Omental fat pad (tissue), 4 donors: ENCODE data around the gene MEGF6. TPM values are rescaled to one million over a fixed set of nuclear protein-coding genes. Genes with fewer than 3 reads are reported as not detected.

Source experiments
- ATAC-seq: fragments of 150-250 bp; one replicate; pipeline ENCODE4 v1.9.1; 2016; ENCODE audit warnings: mild to moderate bottlenecking, moderate library complexity; ENCODE audit not compliant: low FRiP score
- DNase-seq: peaks from one replicate; pipeline ENCODE4 v3.0.0-alpha.2; 2019; ENCODE audit warnings: low spot score
- CTCF ChIP-seq, 3 donors: fragments of 450-650 bp; IDR thresholded peaks; one replicate each; pipeline ENCODE4 v1.5.1; 2016 to 2017; ENCODE audit warnings: antibody characterized with exemption in 3 of 3, mild to moderate bottlenecking in 3 of 3, moderate library complexity in 2 of 3
- total RNA-seq, 4 donors: library from RNA; depleted of rRNA; stranded (reverse); fragments of >200 nt; gene quantifications; one replicate each; pipeline ENCODE4 v1.1.0, GENCODE V29; 2016

The MEGF6 gene
- total RNA-seq, 4 donors from 2014 or later, result 13.2 to 60.1 (median 21.9) TPM

DNA sequence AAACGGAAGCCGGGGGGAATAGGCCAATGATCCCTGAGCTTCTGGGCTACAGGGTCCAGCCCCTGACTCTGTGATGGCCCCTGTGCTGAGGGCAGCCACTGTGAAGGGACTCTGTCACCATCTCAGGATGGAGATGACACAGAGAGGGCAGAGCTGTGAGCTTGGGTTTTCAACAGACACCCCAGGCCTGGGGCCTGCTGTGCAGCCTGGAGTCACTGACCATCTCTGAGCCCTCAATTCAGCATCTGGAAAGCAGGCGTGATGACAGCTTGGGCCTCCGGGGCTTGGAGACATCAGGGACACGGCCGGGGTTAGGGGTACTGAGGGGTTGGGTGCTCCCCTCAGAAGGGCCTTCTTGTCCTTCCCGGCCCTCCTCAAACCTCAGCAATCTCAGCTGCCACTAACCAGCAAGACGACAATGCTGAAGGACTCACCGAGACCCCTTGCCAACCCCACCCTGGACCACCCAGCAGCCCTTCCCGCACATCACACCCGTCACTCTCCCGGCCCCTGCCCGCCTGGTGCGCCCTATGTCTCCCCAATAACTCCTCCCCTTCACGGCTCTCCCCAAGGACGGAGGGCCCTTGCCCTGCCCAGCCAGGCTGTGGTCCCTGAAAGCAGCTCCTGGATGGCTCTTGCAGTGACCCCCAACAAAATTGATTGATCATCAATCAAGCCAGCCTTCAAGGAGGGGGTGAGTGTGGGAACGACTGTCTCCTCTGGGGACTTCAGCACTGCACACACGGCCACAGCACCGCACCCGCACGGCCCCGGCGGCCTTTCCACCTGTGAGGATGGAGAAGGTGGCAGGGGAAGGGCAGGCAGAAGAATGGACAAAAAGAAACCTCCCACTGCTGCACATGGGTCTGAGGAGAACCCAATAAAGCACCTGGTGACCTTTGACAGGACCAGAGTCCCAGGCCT is 4.3 kb downstream of the MEGF6 start:
- no peak for DNase-seq
- no peak for TF ChIP-seq CTCF (IDR thresholded peaks at IDR 0.05)
- no peak for ATAC-seq

DNA sequence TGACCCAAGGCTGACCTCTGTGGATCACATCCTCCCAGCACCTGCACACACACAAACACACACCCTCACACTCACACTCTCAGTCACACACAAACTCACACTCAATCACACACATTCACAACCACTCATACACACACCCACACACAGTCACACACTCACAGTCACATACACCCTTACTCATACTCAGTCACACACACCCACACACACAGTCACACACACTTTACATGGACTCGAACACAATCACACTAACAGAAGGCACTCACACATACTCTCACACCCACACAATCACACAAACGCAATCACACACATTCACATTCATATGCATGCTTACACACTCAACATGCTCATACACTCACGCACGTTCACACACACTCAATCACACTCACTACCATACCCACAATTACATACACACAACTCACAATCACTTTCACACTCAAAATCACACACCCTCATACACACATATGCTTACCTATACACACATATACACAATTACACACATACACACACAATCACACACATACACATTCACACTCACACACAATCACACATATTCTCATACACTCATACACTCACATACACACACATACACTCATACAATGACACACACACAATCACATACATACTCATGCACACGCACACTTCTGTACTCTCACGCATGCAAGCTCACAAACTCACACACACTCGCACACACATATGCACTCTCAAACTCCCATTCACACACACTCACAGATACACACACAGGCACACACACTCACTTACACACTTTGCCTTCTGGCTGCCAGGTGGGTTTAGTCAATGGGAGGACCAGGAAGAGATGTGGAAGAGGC is 6.1 kb downstream of the MEGF6 start:
- ATAC-seq, result no peak
- no peak for DNase-seq
- no peak for TF ChIP-seq CTCF (IDR thresholded peaks at IDR 0.05)

GRCh38 chr1:3604468-3604974 is 6.8 kb downstream of the MEGF6 start:
- ATAC-seq, result no peak
- TF ChIP-seq CTCF (IDR thresholded peaks at IDR 0.05), result no peak

GRCh38 chr1:3603571-3604467 is 7.5 kb downstream of the MEGF6 start:
- no peak for DNase-seq
- no peak for TF ChIP-seq CTCF (IDR thresholded peaks at IDR 0.05)
- no peak for ATAC-seq

More at GRCh38 chr1:3604468-3604974, 6.8 kb downstream of the MEGF6 start:
- no peak for DNase-seq

GRCh38 chr1:3603156-3603555 is 8.2 kb downstream of the MEGF6 start:
- ATAC-seq, result no peak
- DNase-seq, result no peak
- no peak for TF ChIP-seq CTCF (IDR thresholded peaks at IDR 0.05)

DNA sequence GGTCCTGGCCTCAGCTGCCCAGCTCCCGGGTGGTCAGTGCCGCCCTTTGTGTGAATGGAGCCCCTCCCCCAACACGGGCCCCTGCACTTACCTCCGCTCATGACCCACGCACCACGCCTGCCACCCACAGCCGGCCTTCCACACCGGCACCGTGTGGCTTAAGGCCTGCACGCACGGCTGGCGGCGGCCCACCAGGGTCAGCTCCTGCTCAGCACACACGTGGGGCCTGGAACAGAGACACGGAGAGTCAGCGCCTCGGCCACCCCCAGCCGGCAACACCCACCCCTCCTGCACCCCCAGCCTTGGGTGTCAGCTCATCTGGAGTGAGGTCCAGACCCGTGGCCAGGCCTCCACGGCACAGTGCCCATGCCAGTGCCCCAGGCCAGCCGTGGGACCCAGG is 8.9 kb downstream of the MEGF6 start:
- DNase-seq, result no peak
- ATAC-seq, result no peak
- no peak for TF ChIP-seq CTCF (IDR thresholded peaks at IDR 0.05)
